GM18909 (cell line): ENCODE measurements around the gene FSTL4.

Experiments used
- ATAC-seq: cut with Tn5 transposase; IDR thresholded peaks from one replicate; pipeline ENCODE4 v1.9.1; 2021; ENCODE audit warnings: mild to moderate bottlenecking; ENCODE audit not compliant: unreplicated experiment, poor library complexity

The FSTL4 gene

DNA sequence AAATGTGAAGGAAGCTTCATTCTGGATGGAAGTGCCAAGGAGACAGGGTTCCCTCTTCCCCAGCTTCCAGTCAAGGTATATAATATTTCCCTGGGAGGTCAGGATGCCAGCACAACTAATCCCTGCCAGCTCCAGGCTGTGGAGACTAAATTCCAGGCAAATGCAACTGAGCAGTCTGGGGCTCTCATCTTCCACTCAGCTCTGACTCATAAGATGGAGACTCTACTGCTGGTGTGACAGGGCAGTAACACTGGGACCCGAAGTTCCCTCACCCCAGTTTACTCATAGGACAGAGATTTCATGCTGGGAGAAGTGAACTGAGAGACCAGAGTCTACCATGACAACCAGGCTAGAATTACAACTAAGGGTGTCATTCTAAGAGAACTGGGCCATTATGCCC, 235.4 kb downstream of the FSTL4 start:
- ATAC-seq: no peak

DNA sequence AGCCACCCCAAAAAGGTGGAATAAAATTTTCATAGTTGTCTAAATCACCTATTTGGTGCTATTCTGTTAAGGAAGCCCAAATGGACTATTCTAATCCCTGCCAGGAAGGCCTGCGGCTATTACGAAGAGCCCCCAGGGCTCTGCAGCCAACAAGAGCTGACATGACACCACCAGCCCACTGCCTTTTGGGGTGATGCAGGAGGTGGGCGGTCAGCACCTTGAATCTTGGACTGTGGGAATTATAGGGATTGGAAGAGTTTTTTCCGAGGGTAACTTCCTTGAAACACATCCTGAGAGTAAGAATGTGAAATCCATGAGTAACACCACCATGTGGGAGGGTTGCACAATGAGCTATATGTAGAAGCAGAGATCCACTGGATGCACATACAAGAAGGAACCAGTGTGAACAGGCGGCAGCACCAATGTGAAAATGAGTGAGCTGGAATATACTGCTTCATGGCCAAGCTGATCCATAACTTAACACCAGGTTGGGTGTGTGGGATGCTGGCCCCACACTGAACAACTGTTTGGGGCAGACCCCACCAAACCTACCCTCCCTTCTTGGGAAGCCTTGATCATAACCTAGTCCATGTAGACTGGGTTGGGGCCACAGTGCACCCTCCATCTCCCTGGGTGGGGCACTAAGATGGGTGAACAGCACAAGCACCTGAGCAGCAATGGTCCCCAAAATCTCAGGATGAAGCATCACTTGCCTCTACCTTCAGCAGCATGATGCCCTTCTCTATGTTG, 239.0 kb downstream of the FSTL4 start:
- ATAC-seq: no peak

DNA sequence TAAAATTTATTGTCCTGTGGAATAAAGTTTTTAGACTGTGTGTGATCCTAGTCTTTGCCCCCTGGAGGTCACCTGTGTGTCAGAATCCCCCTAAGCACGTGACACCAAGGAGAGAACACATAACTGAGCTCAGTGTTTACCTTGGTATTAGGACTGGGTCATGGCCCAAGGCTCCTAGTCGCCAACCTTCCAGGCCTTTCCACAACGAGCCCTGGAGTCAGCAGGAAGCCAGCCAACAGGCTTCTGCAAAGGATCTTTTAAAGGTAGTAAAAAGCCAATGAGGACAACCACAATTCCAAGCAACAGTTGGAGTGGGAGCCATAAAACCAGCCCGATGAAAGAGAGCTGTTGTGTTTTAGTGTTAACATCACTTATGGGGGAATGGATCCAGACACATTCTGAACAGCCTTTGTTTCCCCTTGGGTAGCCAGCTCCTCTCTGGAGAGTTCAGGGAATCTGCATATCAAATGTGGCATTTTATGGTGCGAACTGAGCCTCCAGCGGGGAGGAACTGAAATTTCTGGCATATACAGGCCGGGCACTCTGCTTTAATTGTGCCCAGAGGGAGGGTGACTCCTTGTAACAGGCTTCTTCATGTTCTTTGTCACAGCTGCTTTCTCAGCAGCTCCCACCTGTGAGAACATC, 239.9 kb downstream of the FSTL4 start:
- no peak for ATAC-seq

DNA sequence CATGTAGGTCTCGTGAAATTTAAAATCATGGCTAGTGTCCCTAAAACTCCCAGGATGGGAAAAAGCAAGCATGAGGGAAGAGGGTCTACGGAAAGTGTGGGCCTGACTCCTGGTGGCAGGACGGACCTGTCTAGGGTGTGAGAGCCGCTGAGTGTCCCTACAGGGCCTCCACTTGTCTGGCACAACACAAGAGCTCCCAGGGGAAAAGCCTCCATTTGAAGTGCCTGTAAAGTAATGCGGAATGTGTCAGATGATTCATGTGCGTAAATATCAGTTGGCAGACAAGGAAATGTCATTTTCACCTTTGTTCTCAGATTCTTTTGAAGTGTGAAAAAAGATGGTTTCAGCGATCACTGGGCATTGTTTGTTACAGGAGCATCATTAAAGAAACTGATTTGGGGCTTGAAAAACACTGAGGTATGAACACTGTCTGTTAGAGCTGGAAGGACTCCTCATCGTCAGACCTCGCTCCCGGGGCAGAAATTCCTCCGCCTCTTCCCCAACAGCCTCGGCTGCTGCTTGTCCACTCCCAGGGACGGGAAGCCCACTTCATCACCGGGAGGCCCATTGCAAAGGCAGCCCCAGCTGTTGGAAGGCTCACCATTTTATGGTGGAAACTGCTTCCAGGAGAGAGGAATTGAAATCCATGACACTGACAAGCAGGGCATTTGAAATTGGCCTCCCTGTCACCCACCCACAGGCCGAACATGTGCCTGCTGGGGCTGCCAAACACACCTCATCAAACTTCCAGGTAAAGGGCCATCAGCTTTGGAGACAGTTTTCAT, 240.8 kb downstream of the FSTL4 start:
- no peak for ATAC-seq

DNA sequence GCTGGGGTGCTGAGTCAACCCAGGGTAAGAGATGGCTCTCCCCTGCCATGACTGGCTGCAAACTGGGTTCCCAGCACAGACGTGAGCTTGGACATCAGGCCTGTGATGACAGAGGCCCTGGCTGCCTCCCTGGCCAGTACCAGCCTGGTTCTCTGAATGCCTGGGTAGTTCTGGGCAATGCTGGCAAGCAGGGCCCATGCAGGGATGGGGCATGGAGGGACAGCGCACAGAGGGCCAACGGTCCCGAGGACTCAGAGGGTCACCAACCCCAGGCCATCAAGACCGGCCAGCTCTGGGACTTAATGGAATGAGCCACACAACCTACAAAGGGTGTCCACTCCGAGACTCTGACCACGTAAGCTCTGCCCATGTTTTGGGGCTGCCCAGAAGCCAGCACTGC, 241.4 kb downstream of the FSTL4 start:
- no peak for ATAC-seq

DNA sequence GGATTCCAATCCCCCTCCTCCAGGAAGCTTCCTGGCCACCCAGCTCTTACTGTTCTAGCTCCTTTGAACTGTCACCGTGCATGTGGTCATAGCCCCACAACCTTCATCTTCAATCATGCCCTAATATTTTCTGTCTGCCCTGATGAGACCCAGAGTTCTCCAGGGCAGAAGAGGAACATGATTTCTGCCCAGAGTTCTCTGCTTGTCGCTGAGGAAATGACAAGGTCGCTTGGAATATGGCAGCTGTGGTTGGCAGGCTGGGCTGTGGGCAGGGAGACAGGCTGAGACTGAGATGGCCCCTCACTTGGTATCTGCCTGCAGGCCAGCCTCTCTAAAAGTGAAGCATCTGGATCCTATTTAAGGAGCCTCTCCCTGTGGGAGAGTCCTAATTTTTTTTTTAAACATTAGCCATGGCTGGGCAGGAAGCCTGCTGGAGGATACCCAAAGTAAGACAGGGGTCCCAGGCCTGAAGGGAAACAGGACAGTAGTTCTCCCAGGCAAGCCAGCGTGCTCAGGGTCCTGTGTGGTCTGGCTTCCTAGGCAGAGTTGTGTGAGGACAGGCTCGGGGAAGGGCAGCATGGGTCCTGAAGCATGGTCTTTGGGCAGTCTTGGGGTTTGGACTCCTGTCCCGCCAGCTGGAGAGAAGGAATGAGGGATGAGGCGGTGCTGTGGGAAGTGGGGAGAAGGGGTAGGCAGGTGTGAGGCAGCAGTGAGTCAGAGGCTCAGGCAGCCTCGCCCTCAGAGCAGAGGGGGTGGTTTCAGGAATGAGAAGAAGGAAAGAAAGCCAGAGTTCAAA, 242.1 kb downstream of the FSTL4 start:
- no peak for ATAC-seq

DNA sequence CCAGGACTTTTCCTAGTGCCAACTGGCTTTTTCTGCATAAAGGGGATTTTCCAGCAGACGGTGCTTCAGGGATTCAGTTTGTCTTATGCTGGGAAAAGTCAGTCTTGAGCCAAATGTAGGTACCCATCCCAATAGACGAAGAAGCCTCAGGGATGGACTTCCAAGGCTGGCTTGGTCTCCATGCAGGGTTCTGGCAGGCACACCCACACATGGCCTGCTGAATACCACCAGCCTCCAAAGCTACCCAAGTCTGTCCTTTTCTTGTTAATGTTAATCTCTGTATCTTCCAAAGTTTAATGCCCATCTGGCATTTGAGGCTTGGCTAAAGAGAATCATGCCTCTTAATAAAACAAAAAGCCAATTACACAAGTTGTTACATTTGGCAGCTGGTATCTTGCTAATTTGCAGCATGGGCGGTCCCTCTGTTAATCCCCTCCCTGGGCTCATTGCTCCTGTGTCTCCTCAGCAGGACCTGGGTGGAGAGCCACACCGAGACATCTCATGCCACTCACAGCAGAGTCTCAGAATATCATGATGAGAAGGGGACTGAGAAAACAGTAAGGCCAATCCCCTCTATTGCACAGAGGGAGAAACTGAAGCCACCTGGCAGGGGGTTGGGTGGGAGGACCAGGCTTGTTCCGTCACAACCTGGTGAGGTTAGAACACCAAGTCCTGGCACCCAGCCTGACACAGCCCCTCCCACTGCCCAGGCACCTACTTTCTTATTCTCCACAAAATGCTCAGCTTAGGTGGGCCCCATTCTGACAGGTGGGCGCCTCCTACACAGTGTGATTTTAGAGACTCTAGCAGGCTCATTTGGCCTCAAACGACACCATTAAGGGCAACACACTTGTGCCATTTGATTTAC, 243.2 kb downstream of the FSTL4 start:
- no peak for ATAC-seq

DNA sequence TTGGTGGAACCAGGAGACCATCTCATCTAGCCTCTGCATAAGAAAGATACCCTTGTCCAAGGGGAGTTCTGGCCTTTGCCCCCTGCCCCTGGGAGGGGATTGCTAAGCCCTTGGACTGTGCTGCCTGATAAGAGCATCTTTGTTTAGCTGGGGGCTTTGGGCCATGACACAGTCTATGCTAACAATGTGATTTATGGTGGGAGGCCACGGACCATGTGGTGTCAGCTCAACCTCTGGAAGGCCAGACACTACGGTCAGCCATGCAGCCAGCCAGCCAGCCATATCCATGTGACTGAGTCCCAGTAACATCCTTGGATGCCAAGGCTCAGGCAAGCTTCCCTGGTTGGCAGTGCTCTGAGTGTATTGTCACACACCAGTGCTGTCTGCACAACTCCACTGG, 244.4 kb downstream of the FSTL4 start:
- ATAC-seq: no peak

DNA sequence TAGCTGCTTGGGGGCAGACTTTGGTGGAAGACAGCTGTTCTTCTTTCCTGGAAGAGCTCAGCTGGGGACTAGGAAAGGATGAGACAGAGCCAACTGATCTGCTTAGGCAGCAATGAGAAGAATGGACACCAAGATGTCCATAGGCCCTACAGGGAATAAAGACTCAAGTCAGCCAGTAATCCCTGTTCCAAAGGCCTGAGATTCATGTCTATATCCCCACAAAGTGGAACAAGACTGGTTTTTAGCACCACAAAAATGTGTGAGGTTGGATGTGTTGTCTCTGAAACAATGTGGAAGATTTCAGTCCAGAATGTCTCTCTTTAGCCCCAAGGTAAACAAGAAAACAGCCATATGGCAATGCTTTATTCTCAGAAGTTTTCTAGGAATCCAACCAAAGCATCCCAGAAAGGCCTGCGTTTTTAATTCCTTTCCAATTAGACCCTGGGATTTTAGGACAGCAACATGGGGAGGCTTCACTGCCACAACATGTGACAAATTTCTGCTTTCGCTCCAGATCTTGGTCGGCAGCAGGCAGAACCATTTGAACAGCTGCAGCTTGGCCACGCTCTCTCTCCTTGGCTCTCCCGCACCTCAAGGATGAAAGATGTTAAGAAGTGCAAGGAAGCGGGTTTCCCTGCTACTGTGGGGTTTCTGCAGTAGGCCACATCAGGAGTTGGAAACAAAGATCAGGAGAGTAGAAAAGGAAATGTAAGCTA, 245.1 kb downstream of the FSTL4 start:
- ATAC-seq: no peak

DNA sequence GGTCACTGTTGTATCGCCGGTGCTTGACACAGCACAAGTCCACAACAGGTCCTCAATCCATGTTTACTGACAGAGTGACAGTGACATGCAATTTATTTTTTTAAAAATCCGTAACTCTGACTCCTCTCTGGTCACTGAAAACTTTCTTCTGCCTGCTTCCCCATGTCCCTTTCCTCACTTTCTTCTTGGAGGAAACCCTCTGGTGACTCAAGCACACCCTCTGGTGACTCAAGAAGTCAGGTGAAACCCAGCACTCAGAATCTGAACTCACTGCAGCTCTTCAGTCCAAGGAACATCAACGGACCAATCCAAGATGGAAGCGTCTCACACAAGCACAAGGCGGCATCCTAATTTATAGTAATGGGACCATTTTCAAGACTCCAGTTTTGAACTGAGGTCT, 245.9 kb downstream of the FSTL4 start:
- ATAC-seq: no peak

DNA sequence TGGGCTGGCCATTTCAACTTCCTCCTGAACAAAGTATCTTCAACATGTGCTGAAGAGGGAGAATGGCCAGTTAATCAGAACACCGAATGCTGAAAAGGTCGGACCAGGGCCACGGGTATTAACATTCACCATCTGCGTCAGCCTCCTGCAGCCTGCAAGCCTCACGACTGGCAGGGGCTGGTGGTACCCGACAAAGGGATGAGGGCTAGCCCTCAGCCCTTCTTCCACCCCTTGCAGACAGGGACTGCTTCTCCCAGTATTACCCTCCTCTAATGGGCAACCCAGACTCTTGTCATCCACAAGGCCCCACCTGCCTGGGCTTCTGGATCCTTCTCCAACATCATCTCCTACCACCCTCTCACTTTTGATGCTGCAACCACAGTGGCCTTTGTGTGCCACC, 246.6 kb downstream of the FSTL4 start:
- no peak for ATAC-seq

DNA sequence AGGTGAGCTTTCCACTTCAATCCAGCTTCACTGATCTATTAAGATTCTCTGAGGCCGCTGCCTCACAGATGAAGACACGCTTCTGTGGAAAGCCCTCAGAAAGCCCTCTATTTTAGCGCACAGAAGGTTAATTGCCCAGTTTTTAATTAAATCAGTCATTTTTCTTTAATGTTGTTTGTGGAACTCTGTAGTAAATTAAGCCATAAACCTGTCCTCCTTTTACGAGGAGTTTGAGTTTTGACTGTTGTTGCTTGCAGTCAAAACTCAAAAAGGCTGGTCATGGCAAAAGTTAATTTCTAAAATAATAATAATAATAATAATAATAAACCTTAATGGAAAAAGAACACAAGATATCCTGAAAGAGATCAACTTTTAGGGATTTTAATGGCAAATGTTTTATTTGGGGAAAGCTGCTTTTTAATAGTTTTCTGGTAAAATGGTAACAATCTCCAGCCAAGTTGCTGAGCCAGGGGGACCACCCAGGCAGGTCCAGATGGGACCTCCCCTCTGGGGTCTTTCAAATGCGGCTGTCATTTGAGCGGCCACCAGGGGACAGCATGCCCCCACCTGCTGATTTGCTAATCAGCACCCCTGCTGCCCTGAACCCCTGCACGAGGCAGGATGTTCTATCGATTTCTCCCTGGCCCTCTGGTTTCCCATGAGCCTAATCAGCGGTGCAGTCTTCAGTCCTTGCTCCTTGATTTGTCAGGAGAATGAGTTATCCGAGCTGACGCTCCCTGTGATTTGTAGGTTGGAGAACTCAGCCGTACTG, 247.2 kb downstream of the FSTL4 start:
- ATAC-seq: no peak

DNA sequence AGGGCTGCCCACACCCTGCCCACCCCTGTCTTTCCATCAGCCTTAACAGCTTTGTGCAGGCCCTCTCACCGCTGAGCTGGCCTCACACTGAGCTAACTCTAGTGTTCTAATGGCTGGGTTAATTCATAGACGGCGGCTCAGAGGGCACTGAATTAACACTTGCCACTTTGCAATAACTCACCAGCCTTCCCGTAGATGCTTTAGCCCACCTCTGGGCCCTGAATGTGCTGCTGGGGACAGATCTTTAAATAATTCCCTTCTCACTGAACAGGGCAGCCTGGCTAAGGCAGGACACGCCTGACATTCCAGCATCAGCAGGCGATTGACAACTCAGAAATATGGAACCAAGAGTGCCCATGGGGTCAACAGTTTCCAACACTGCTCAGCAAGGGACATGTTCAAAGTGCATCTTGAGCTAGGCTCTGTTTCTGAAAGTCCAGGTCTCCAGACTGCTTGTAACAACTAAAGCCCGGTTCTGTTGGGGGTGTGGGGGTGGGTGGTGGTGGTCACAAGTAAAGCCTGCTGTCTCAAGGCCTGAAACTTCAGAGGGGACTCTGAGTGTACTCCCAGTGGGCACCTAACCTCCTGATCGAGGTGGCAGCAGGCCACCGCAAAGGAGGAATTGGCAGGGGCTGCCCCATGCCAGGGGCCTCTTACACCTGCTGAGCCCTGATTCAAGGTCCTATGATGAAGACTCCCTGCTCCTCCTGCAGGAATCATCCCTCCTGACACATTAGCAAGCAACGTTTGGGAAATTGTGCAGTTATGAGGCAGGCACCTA, 248.3 kb downstream of the FSTL4 start:
- no peak for ATAC-seq

DNA sequence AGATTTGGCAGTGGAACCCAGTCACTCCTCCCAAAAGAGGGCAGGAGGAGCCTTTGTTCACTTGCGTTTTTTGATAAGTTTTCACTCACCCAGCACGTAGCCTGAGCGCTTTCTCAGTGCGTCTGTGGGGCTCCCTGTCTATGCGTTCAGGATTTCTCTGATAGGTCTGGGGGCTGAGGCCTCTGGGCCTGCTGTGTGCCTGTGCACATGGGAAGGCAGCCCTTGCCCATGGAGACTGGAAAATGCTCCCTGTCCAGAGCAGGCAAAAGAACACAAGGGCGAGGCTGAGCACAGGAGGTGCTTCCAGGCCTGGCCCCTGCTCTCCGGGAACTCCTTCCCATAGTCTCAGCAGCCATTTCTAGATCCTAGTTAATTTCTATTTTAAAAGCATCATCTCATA, 249.9 kb downstream of the FSTL4 start:
- no peak for ATAC-seq

DNA sequence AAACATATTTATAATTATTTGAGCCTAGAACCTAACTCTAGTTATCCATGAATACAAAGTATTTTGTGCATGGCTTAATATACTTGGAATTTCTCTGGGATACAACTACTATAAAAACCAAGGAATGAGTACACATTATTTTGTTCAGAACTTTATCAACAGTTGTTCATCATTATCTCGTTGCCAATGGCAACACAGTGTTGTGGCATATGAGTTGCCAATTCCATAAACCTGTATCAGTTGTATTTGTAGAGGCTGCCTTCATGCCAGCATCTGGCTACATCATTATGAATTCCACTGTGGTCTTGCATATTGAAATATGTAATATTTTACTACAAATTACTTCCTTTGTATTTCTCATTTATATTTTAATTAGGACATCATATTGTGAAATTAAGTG, 250.4 kb downstream of the FSTL4 start:
- ATAC-seq: no peak

DNA sequence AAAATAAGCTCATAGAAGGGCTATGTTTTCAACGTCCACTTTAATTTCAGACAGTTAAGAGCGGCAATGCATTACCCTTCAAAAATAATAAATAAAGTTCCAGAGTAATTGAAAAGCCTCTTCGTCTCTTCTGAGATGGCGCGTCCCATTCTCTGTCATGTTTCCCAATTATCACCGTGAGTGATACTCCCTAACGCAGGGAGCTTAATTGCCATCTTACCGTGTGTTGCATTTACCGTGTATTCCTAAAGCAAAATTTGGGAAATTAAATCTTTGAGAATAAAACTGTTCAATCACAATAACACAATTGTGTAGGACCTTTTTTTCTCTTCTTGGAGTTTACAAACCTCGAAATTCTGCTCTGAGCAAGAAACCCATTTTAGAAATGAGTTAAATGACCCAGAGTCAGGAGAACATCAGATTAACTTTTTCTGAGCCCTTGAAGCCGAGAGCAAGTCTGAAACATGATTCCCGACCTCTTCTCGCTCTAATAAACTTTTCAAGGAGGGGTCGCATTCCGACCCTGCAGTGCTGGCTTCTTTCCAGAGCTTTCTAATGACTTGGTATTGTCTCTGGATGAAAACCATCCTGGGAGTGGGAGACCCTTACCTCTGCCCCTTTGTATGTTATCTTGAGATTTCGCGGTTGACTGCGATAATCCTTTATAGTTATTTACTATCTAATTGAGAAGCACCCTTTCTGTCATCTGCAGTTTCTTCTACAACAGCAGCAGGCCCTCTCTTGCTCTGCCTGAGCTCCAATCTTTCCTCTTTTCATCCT, 251.5 kb downstream of the FSTL4 start:
- ATAC-seq: no peak

DNA sequence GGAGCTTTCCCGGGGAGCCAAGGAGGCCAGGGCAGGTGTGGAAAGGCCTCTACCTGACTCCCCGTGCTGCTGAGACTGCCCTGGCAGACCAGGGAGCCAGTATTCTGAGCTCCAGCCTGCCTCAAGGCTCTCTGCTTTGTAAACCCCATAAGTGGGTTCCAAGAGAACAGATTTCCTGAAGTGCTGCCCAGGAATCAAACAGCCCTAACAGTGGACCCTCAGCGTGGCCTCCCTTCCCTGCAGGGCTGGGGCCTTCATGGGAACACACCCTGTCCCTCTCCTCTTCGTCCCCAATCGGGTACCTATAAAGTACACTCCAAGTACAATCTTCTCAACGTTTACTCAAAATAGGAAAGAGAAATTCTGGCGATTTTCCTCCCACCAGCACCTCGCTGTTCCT, 252.5 kb downstream of the FSTL4 start:
- no peak for ATAC-seq
